ENCODE measurements around the gene OARD1.

OARD1 gene

DNA sequence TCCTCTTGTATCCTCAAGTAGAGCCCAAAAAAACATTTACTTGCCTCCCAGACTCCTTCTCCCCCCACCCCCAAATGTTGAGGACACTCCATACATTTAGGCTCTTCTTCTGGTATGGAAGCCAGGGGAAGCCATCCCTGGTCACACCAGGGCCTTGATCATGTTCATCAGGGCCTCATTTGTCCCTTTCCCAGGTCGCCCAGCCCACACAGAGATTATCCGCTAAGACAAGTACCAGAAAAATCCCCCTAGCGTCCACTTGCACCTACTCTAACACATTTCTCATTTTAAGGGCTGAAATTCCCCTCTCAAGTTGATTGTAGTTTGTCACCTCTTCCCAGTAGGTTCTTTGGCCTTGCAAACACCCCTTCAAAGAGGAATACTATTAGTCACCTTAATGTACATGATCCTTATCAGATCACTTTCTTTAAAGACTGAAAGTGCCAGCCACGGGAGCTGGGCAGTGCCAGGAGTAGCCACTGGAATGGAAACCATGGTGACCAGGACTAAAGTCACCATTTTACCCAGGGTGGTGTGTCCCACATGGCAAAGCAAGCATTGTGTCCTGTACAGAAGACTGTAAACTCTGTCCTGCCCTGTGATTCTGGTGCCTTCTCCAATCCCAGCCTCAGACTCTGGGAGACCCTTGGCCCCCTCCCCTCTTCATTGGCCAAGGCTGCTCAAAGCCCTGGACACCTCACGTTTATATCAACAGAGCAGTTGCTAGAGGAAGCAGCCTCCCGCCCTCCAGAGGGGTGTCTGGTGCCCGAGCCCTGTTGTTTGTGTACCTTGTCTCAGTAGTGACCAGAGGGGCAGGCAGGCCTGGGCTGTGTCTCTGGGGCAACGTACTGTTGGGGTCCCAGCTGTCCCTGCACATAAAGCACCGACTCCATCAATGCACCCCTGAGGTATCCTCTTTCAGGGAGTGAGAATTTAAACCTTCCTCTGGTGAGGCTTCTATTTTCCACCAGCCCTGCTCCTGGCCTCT is 24.1 kb downstream of the OARD1 start:
- no peak for DNase-seq (ENCODE audit: low read depth in 4 of 4, low spot score in 1 of 4)

DNA sequence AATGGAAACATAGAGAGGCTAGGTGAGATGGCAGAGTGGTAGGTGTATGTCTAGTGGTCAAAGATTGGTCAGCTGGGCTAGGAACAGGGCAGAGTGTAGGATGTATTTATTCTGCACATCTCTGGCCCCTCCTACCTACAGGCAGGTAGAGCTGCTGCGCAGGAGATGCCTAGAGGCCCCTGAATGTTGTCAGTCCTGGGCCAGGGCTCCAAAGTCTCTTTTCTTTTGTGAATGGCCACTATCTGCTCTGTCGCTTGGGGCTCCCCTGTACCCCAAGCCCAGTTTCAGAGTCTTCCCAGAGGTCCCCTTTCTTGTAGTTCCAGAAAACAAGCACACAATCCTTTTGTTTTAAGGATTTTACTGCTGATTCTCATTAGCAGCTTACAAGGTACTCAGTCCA is 24.9 kb downstream of the OARD1 start:
- no peak for DNase-seq (ENCODE audit: low read depth in 4 of 4, low spot score in 1 of 4)

DNA sequence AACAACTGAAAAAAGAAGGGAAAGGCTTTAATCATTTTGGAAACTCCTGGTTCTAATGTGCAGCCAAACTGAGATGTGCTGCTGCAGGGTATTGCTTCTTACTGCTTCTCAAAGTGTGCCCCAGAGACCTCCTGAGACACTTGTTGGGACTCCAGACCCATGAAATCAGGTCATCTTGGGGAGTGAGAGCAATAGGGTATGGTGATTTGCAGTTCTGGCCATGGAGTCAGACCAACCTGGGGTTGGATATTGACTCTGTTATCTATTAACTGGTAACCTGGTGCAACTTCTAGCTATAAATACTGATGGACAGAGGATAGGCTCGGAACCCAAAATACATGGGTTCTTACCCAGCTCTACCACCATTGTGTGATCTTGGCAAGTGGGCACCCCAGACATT is 26.1 kb downstream of the OARD1 start:
- DNase-seq (ENCODE audit: low read depth in 4 of 4, low spot score in 1 of 4) = no peak

DNA sequence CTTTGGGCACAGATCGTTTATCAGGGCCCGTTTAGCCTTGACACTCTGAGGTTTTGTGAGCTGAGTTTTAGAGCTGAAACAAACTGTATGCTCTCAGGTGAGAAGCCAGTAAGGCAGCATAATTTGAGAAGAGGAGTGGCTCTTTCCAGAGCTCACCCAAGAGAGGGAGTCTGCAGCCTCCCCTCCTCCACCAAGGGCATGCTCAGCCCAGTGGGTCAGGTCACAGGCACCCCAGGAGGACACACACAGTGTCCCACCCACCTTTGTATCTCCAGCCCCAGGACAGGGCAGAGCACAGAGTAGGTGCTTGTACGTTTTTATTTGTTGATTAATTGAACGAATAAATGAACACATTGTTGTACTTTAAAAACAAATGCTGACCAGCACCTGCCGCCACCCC is 26.5 kb downstream of the OARD1 start:
- no peak for DNase-seq (ENCODE audit: low read depth in 4 of 4, low spot score in 1 of 4)

DNA sequence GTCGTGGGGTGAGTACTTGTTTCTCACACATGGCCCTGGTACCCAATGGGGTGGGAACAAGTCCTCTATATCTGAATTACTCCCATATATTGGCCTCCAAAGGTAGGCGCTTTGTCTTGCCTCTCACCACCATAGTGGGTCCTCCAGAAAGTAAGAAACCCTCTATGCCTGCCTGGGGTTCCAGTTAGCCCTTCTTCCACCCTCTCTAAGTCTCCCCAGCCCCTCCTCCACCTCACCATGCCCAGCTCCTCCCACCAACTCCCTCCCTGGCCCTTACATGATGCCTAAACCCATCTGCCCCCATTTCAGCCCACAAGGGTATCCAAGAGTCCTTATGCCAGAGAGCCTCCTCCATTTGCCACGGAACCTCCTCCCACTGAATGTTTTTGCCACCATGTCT is 29.0 kb downstream of the OARD1 start:
- no peak for DNase-seq (ENCODE audit: low read depth in 4 of 4, low spot score in 1 of 4)

DNA sequence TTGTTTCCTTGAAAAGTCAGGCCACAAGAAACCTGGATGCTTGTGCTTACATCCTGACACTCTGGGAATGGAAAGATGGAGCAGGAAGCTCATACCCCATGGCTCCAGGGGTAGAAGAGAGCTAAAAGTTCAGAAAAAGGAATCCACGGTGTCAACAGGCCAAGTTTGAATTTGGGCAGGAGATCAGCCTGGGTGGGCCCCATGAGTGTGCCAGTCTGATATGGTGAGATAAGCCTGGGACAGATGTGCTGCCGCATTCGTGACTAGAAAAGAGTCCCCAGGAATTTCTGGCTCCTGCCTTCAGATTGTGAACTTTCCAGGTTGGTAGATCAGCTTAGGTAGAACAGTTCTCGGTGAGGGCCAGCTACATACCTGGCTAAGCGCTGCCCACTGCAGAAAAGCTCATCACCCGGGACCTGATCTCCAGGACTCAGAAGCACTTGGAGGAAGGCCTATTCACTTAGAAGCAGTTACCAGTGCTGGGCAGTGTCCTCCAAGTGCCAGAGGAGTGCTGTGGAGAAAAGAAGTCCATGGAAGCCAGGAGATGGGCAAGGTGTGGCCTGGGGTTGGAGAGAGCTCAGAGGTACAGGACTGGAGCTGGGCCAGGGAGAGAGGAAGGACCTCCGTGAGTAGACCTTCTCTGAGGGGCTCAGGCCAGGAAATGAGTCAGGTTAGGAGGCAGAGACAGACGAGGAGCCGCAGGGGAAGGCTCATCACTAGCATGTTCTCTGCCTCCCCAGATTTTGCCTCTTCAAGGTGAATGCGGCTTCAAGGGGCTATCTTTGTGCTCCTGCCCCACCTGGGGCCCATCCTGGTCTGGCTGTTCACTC is 29.7 kb downstream of the OARD1 start, which contains the start of gene TSPO2:
TSPO2 (plus strand) TSS at position 242 of the 830 bp plus-strand sequence; CDS start at position 761, 519 bp downstream.
- DNase-seq (ENCODE audit: low read depth in 4 of 4, low spot score in 1 of 4) = no peak

DNA sequence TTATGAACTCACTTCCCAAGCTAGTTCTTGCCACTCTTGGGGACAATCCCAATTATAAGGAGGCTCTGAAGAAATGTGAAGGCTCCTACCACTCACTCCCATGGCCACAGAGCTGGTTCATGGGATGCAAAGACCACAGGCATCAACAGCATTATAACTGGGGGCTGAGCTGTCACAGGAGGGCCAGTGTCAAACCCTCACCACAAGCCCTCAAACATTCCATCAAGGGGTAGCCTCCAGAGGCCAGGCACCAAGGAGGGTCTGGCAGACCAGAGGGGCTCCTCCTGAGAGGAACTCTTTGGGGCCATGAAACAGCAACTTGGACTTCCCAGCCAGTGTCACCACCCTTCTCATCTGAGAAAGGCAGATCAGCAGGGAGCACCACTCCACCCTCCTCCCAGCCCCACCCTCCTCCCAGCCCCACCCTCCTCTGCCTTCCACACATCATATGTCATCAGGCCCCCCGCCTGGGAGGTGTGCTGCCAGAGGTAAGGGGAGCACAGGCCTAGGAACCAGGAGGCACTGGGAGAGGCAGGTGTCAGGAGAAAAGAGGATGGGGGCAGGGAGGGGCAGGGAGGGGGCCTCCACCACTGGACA is 31.1 kb downstream of the OARD1 start:
- no peak for DNase-seq (ENCODE audit: low read depth in 4 of 4, low spot score in 1 of 4)

DNA sequence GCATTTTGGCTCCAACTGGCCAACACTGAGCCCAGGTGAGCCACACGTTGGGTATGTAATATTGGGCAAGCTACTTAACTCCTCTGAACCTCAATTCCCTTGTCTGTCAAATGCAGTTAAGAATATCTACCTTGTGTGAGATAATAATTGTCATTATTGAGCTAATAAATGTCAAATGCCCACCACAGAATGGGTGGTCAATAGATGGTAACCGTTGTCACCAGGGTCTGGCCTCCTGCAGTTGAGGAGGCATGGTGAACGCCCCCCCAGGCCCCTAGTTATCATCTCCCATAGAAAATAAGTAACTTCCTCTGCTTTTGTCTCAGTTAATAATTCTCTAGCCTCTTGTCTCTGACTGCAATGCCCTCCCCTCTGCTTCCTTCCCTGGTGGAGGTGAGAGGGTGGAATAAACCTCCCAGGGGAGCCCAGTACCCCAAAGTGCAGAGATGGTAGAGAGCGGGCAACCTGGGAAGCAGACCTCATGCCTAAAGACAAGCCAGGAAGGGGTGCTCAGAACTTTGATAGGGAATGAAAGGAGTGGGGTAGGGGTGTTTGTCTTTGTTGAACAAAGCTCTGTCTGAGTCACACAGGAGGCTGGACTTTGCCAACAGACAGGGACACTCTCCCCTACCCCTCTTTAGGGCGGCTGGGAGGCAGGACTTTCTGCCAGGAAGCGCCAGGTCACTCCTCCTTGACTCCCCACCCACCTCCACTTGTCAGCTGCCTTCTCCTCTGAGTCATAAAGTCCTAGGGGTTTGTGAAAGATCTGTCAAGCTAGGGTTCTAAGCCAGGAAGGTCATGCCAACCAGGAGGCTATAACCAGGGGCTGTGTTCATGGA is 31.8 kb downstream of the OARD1 start:
- no peak for DNase-seq (ENCODE audit: low read depth in 4 of 4, low spot score in 1 of 4)

DNA sequence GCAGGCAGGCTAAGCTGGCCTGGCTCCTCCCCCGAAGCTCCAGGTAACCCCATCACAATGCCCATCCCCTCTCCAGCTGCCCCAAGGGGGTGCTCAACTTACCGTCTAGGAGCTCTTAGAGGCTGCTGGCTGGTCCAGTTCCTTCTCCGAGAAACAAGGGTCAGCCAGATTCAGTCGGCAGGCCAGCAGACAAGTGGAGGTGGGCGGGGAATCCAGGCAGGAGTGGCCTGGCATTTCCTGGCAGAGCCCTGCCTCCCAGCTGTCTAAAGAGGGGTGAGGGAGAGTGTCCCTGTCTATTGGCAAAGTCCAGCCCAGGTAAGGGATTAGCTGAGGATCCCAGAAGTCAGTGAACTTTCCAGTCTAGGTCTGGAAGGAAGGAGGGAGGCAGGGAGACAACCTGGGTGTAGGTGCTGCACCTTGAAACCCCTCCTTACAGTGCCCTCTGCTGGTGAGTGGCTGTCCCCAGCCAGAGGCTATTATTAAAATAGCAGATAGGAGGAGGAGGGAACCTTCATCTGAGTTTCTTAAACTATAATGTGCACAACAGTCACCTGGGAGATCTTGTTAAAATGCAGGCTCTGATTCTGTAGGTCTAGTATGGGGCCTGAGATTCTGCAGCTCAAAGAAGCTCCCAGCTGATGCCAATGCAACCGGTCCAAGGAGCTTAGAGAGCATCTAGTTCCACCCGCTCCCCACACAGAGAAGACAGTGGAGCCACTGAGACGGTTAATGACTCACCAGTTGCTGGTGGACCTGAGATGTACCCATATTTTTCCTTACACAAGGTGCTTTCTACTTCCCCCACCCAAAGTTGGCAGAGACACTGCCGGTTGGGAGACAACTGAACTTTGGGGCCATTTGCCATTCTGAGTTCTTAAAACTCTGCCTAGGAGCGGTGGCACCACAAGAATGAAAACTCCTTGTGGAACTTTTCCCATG is 32.8 kb downstream of the OARD1 start, which contains the start of gene UNC5CL:
UNC5CL (minus strand) TSS at position 162 of the 939 bp plus-strand sequence. CDS start 4,147 bp downstream, outside the sequence.
- DNase-seq (ENCODE audit: low read depth in 4 of 4, low spot score in 1 of 4) = peak; percentile 24 to 48 (median 31)

DNA sequence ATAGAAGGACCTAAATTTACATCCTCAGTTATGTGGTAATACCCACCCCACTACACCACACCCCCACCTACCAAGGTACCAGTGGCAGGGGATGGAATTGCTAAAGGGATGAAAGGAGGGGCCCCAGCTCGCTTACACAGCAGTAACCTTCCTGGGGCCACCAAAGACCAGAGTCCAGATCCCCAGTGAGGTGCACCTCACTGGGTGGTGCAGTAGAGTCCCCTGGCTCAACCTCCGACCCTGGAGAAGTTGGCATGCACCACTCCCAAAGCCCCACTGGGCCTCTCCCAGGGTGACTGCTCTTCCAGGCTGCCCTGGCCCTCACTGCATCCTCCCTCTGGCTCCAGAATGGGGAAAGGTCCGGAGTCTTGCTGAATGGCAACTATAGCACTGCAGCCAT is 34.0 kb downstream of the OARD1 start:
- DNase-seq (ENCODE audit: low read depth in 4 of 4, low spot score in 1 of 4) = no peak

DNA sequence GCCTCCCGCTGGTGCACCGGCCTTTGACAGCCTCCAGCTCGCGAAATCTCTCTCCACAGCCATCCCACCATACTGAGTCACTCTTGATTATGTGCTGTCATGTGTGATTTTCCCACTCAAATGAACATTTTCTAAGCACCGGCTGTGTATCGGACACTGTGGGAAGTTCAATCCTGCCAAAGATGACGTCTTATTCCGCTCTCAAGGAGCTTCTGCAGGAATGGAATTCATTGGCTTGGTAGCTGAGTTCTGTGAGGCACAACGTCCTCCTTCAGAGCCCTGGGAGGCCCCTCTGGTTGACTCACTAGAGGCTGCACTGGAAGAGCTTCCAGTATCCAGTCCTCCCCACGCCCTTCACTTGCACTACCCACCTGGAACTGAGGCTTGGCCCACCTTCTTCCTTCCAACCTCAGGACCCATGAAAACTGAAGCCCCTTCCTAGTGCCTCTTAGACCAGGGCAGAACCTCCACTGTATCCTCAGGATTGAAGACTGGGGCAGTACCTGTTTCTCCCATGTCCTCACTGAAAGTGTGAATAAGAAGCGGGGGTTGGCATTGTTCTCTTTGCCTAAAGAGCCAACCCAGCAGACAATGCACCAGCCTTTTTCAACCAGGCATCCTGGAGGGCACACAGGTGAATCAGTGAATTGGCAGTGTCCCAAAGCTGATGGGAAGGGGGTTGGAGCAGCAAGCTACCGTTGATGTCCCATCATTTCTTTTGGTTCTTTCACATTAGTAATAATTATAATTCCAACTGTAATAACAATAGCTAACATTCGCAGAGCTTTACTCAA is 34.9 kb downstream of the OARD1 start:
- no peak for DNase-seq (ENCODE audit: low read depth in 4 of 4, low spot score in 1 of 4)

DNA sequence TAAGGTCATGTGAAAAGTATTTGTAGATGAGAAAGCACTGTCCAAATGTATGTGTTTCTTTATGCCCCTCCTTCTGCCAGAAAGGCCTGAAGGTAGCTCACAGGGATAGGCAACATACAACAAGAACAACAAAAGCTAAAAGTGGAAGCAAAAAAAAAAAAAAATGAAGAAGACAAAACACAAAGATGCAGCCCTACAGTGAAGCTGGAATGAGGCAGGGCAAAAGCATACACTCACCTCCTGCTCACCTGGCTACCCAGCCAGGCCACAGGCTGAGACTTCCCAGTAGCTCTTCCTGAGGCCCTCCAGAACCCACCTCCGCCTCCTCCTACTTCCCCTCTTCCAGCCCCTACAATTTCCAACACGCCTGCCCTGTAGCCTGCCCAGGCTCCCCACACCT is 35.6 kb downstream of the OARD1 start:
- DNase-seq (ENCODE audit: low read depth in 4 of 4, low spot score in 1 of 4) = no peak

DNA sequence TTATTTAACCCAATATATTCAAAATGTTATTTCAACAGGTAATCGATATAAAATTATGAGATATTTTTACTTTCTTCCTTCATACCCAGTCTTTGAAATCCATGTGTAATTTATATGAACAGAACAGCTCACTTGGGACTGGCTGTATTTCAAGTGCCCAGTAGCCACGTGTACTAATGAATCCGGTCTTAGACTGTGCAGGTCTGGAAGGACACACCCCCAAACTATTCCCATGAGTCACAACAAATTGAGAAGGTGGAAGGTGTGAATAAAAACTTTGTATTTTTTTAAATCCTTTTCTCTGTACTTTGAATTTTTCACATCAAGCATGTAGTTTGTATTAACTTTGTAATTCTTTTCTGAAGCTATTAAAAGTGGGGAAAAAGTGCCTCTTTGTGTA is 36.0 kb downstream of the OARD1 start:
- no peak for DNase-seq (ENCODE audit: low read depth in 4 of 4, low spot score in 1 of 4)

DNA sequence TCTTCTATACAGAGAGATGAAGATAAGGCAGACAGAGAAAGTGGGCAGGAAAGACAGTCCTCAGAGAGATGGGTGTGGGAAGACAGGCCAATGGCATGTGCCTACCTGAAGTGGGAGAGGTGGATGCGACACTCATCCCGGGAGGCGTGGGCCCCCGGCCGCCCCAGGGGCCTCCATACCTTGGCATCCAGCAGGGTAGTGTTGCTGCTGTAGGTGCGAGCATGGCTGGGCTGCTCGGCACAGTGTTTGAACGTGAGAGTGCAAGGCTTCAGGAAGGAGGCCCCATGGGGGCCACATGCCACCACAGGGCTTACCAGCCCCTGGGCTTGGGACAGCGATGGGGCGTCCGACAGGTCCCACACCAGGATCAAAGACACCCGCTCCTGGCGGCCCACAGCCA is 38.4 kb downstream of the OARD1 start:
- no peak for DNase-seq (ENCODE audit: low read depth in 4 of 4, low spot score in 1 of 4)

DNA sequence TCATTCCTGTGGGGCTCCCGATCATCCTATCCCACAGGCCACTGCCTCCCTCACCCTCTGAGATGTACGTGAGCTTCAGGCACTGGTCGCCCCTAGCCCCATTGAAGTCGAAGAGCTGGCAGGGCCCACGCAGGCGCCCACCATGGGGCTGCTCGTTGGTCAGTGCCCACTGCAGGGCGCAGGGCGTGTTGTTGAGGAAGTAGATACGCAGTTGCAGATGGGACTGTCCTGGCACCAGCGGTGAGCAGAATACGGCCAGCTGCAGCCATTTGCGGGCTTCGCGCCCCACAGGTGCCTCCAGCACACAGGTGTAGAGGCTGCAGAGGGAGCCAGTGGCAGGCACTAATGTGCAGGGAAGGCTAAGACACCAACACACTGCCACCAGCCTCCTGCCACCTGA is 39.3 kb downstream of the OARD1 start:
- no peak for DNase-seq (ENCODE audit: low read depth in 4 of 4, low spot score in 1 of 4)

DNA sequence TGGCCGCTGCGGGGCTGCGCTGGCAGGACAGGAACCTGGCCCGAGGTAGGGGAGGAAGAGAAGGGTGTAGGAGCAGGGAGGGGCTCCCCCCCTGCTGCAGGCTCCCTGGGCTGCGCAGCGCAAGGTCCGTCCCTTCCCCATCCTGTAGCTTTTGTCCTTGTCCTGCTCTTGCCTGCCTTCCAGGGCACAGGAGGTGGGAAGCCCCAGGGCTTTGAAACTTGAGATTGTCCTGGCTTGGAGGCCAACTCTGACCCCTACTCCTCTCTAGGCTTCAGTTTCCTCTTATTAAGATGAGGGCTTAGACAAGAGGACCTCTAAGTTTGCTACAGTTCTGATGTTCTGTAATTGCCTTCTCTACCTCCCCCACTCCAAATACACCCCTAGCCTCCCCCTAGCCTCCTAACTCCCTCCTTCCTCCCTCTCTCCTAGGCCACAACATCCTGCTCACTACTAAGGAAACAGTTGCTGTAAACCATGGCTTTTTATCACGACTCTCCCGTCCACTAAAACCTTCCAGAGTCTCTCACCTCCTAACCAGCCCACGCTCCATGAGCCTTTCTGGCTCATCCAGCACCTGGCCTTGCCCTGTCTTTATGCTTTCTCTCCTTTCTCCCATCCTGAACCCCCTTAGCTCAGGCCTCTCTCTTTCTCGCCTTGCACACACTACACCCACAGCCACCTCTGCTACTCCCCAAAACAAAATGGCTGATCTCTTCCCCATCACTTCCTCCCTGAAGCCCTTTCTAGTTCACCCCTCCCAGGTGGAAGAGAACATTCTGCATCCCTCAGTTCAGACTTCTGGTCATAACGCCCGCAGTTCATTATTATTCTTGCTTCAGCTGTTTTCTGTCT is 43.4 kb downstream of the OARD1 start:
- DNase-seq (ENCODE audit: low read depth in 4 of 4, low spot score in 1 of 4) = no peak

DNA sequence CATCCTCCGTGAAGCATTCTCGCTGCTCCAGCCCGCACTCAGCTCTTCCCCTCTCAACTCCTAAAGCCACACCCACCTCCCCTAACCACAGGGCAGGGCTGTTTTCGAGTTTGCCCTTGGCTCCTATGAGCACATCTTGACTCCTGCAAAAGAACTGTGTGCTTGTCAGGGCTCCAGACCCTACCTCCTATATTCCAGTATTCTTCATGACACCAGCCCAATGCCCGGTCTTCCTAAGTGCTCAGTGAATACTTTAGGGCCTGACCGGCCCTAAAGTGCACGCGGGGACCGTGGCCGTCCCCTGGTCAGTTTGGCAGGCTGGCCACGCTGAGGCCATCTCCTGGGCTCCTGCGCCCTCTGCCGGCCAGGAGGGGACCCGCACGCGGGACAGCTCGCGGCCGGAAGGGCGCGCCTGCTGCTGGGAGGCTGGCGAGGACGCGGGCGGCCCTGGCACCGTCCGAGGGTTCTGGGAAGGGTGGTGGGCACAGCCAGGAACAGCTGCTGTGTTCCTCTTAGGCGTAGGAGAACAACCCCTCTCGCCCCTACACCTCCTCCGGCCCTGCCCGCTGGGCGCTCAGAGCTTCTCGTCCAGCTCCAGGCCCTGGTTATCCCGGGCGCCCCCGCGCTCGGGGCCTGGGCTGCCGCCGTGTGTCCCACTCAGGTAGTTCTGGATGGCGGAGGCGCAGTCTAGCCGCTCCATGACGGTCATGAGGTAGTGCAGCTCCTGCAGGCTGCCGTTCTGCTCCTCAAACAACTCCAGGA is 44.2 kb downstream of the OARD1 start:
- peak; percentile 45 to 69 (median 62) for DNase-seq (ENCODE audit: low read depth in 4 of 4, low spot score in 1 of 4)

All from stimulated activated CD4-positive, alpha-beta T cell treated with anti-CD3 and anti-CD28 coated beads, Interleukin-1b, Interleukin-23, amount 100 ng/mL, for 24 hours (primary cell).